ENCODE results near the gene PLBD2. TPM values are rescaled to one million over a fixed set of nuclear protein-coding genes. Genes with fewer than 3 reads are reported as not detected.

PLBD2 gene
- total and polyA plus RNA-seq, 9 of the 15 experiments (the other 6 are each of a cell fraction or from before 2014, with no cell fraction given): 2.4 to 37.4 (median 6.0) TPM

DNA sequence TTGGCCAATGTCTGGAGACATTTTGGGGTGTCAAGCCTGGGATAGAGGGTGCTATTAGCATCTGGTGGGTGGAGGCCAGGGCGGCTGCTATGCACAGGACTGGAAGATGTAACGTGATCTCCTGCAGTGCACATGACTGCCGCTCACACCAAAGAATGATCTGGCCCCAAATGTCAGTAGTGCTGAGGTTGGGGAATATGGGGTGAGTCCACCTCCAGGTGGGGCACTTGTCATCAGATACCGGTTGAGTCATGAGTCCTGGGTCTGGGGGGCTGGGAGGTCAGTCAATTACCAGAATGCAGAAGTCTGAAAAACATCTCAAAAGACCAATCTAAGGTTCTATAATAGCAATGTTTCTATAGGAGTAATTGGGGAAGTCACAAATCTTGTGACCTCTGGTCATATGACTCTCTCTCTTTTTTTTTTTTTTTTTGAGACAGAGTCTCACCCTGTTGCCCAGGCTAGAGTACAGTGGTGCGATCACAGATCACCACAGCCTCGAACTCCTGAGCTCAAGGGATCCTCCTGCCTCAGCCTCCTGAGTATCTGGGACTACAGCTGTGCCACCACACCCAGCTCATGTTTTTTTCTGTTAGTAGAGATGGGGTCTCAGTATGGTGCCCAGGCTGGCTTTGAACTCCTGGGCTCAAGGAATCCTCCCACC, 57.8 kb downstream of the PLBD2 start (continued):
- TF ChIP-seq STAT5B (CRISPR knock-in tag; IDR thresholded peaks at IDR 0.05) (no peak), SRSF9 (IDR thresholded peaks at IDR 0.05; ENCODE audit: borderline replicate concordance, low read depth, low read length) (no peak), RBFOX2 (IDR thresholded peaks at IDR 0.05; ENCODE audit: low read depth, low read length) (no peak), KDM2B (CRISPR knock-in tag; IDR thresholded peaks at IDR 0.05) (no peak), PML (IDR thresholded peaks at IDR 0.05; ENCODE audit: low read length) (no peak), TRIM25 (IDR thresholded peaks at IDR 0.05; ENCODE audit: borderline replicate concordance) (no peak), PRPF4 (IDR thresholded peaks at IDR 0.05; ENCODE audit: insufficient read depth, low read depth, low read length, poor library complexity, severe bottlenecking) (no peak), CHD2 (IDR thresholded peaks at IDR 0.05; ENCODE audit: low read depth, low read length) (no peak), TBP (optimal IDR thresholded peaks at IDR 0.05; ENCODE audit: low read depth, low read length) (no peak), CREB1 (IDR thresholded peaks at IDR 0.05) (no peak), CREB1 (CRISPR knock-in tag; IDR thresholded peaks at IDR 0.05) (no peak), ZNF134 (CRISPR knock-in tag; conservative IDR thresholded peaks at IDR 0.05) (peak; percentile 80), TCF15 (CRISPR knock-in tag; IDR thresholded peaks at IDR 0.05) (no peak), PHF21A (IDR thresholded peaks at IDR 0.05; ENCODE audit: borderline replicate concordance, low read depth) (no peak), ZNF212 (CRISPR knock-in tag; IDR thresholded peaks at IDR 0.05) (no peak), ZNF280B (CRISPR knock-in tag; IDR thresholded peaks at IDR 0.05) (no peak), MAFF (IDR thresholded peaks at IDR 0.05; ENCODE audit: low read length) (peak; percentile 0; the same call in 1 of the 2 replicates), TARDBP (IDR thresholded peaks at IDR 0.05) (no peak), ETV5 (CRISPR knock-in tag; IDR thresholded peaks at IDR 0.05; ENCODE audit: low read depth) (no peak), HDAC2 (IDR thresholded peaks at IDR 0.05) (no peak)
- TF ChIP-seq, protein P1, sequence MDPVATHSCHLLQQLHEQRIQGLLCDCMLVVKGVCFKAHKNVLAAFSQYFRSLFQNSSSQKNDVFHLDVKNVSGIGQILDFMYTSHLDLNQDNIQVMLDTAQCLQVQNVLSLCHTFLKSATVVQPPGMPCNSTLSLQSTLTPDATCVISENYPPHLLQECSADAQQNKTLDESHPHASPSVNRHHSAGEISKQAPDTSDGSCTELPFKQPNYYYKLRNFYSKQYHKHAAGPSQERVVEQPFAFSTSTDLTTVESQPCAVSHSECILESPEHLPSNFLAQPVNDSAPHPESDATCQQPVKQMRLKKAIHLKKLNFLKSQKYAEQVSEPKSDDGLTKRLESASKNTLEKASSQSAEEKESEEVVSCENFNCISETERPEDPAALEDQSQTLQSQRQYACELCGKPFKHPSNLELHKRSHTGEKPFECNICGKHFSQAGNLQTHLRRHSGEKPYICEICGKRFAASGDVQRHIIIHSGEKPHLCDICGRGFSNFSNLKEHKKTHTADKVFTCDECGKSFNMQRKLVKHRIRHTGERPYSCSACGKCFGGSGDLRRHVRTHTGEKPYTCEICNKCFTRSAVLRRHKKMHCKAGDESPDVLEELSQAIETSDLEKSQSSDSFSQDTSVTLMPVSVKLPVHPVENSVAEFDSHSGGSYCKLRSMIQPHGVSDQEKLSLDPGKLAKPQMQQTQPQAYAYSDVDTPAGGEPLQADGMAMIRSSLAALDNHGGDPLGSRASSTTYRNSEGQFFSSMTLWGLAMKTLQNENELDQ (CRISPR knock-in tag; IDR thresholded peaks at IDR 0.05; ENCODE audit: borderline replicate concordance): no peak
- TF ChIP-seq, protein P2, sequence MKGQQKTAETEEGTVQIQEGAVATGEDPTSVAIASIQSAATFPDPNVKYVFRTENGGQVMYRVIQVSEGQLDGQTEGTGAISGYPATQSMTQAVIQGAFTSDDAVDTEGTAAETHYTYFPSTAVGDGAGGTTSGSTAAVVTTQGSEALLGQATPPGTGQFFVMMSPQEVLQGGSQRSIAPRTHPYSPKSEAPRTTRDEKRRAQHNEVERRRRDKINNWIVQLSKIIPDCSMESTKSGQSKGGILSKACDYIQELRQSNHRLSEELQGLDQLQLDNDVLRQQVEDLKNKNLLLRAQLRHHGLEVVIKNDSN (CRISPR knock-in tag; IDR thresholded peaks at IDR 0.05): peak; percentile 83
- TF ChIP-seq, protein P3, sequence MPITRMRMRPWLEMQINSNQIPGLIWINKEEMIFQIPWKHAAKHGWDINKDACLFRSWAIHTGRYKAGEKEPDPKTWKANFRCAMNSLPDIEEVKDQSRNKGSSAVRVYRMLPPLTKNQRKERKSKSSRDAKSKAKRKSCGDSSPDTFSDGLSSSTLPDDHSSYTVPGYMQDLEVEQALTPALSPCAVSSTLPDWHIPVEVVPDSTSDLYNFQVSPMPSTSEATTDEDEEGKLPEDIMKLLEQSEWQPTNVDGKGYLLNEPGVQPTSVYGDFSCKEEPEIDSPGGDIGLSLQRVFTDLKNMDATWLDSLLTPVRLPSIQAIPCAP (CRISPR knock-in tag; IDR thresholded peaks at IDR 0.05; ENCODE audit: borderline replicate concordance): no peak

Measured in K562 (cell line).